Mucosa of descending colon (tissue), 3 donors: ENCODE measurements around the gene METRNL. TPM values are rescaled to one million over a fixed set of nuclear protein-coding genes. Genes with fewer than 3 reads are reported as not detected.

Experiments
- ATAC-seq: fragments of 200-7000 bp; cut with Tn5 transposase; one replicate; pipeline ENCODE4 v1.9.1; 2020; ENCODE audit warnings: mild to moderate bottlenecking, moderate library complexity
- DNase-seq, 3 donors: peaks; one replicate each; pipeline ENCODE4 v3.0.0-alpha.2; 2020
- H3K36me3 ChIP-seq: fragments of 200-600 bp; one replicate; pipeline ENCODE4 v1.8.0; 2021; ENCODE audit warnings: low read depth, mild to moderate bottlenecking
- H3K4me1 ChIP-seq: fragments of 200-600 bp; one replicate; pipeline ENCODE4 v1.8.0; 2021; ENCODE audit warnings: low read depth, mild to moderate bottlenecking
- H3K4me3 ChIP-seq: fragments of 200-600 bp; one replicate; pipeline ENCODE4 v1.8.0; 2021; ENCODE audit warnings: mild to moderate bottlenecking
- H3K9me3 ChIP-seq: fragments of 200-600 bp; one replicate; pipeline ENCODE4 v1.8.0; 2021; ENCODE audit warnings: mild to moderate bottlenecking
- intact Hi-C, 2 donors: fragments of 100-400 bp; cut with DNase I in 1 of 2; cut with micrococcal nuclease in 1 of 2; formaldehyde crosslinking; loops; one replicate each; pipeline versions ENCODE4 v1.11.0 to v1.11.1; 2022; cut with DNase I, micrococcal nuclease
- total RNA-seq, 3 donors: library from RNA; stranded (reverse); fragmentation: NEBNext Ultra II Directional in 2 of 3; extraction: Animal tissue kit (Norgen Biotek cat#: 25700) in 2 of 3; gene quantifications; one replicate each; pipeline versions ENCODE4 v1.2.1 to v1.2.4, GENCODE V29; 2021 to 2023
- TF ChIP-seq, protein P1 (sequence below): fragments of 200-600 bp; IDR thresholded peaks from one replicate; pipeline ENCODE4 v1.8.0; 2022; ENCODE audit warnings: antibody characterized with exemption, mild to moderate bottlenecking
- donor health status: DM: no; HTN: no; CAD: no; lungs with moderate emphysema.
- donor health status: DM: no; HTN: no; CAD: no.
- donor health status: DM: no; HTN: yes; CAD: no.

The METRNL gene
- total RNA-seq, 3 donors from 2014 or later: 78.6 to 134 (median 116) TPM

DNA sequence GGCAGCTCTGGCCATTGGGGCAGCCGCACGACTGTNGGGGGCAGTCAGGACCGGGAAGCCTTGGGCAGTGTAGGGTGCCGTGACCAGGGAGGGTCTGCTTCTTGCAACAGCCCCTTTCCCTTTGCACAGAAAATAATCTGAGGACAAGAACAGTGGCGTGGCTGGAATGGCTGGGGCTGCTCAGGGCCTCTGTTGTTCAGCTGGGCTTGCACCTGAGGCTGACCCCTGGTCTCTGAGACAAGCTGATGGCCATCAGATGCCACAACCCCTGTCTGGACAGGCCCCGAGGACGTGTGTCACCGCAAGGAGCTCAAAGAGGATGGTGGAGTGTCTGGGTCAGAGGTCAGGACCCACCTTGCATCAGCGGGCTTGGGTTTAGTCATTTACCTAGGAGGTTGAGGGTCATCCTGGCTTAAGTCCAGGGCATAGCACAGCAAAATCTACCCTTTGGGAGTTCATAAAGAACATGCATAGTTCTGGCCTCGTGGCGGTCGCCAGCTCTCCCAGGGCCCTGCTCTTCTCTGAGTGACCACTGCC, 46.9 kb downstream of the METRNL start:
- H3K9me3 ChIP-seq: no peaks in the 10 kb centered on the region
- no peak for ATAC-seq
- intact Hi-C loops: no loop called here
- no peaks in the 10 kb centered on the region for H3K36me3 ChIP-seq
- no peak for DNase-seq
- H3K4me3 ChIP-seq: no peak overlapping the region
- H3K4me1 ChIP-seq: peaks cover 10% of the 10 kb centered on the region
- TF ChIP-seq, protein P1, sequence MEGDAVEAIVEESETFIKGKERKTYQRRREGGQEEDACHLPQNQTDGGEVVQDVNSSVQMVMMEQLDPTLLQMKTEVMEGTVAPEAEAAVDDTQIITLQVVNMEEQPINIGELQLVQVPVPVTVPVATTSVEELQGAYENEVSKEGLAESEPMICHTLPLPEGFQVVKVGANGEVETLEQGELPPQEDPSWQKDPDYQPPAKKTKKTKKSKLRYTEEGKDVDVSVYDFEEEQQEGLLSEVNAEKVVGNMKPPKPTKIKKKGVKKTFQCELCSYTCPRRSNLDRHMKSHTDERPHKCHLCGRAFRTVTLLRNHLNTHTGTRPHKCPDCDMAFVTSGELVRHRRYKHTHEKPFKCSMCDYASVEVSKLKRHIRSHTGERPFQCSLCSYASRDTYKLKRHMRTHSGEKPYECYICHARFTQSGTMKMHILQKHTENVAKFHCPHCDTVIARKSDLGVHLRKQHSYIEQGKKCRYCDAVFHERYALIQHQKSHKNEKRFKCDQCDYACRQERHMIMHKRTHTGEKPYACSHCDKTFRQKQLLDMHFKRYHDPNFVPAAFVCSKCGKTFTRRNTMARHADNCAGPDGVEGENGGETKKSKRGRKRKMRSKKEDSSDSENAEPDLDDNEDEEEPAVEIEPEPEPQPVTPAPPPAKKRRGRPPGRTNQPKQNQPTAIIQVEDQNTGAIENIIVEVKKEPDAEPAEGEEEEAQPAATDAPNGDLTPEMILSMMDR: no peak

DNA sequence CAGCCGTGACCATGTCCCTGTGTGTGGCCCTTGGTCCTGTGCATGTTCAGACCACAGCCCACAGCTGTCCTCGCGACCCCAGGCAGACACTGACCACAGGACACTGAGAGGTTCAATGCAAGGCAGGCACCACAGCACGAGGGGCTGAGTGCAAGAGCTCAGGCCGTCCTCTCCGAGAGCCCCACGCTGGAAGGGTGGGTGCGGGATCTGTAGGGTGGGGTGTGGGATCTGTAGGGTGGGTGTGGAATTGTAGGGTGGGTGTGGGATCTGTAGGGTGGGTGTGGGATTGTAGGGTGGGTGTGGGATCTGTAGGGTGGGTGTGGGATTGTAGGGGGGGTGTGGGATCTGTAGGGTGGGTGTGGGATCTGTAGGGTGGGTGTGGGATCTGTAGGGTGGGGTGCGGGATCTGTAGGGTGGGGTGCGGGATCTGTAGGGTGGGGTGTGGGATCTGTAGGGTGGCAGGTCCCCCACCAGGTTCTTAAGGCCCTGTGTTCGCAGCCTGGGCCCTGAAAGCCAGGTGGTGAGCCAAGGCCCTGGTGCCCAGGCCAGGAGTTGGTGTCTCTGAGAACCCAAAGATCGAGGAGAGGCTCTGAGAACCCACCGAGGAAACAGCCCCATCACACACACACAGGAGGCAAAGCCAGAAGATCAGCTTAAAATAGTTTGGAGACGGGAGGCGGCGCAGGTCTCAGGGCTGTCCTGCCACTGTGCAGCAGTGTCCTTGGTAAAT, 48.2 kb downstream of the METRNL start:
- TF ChIP-seq, protein P1: no peak
- intact Hi-C loops: no loop called here

DNA sequence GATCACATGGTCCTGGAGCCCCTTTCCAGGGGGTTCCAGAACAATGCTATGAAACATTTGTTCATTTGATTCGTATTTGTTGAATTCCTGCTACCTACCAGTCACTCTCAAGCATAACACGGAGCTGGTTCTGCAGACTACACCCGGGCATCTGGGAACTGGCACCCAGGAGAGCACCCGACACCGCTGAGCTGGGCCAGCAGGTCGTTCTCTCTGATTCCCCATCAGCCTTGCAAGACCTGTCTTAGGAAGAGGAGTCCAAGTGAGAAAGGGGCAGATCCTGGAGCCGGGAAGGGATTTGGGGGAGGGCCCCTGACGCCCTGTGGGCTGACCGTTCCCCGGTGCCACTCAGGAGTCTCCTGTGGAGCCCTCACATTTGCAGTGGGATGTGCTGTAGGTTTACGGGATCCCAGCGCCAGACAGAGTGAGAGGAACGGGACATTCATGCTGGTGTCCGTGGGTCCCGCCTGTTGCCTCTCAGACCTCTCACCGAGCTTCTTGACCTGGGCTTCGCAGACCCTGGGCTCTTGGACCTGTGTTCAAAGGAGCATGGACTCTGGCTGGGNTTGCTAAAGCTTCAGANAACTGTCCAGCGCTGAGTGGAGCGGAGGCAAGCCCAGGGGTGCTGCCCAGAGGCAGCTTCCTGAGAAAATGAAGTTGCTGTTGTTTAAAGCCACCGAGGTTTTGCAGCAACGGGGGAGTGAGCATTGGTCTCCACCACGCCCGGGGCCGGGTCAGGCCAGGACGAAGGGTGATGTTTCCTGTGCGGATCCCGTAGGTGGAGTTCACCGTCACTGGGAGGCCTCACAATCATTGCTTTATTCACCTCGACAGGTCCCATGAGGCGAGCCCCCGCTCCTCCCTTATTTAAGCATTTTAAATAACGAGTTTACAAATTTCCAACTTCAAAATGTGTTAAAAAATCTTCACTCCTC, 49.2 kb downstream of the METRNL start:
- Histone ChIP-seq H3K9me3 (no peaks in the 10 kb centered on the region), H3K4me1 (peaks cover 10% of the 10 kb centered on the region), H3K36me3 (no peaks in the 10 kb centered on the region), H3K4me3 (no peak overlapping the region)
- TF ChIP-seq, protein P1: no peak
- DNase-seq: no peak
- ATAC-seq: no peak
- intact Hi-C loops: no loop called here

More for the DNA sequence above, 48.2 kb downstream of the METRNL start:
- Histone ChIP-seq H3K4me1 (peaks cover 10% of the 10 kb centered on the region), H3K9me3 (no peaks in the 10 kb centered on the region), H3K36me3 (no peaks in the 10 kb centered on the region), H3K4me3 (no peak overlapping the region)
- DNase-seq (no peak), ATAC-seq (no peak)

DNA sequence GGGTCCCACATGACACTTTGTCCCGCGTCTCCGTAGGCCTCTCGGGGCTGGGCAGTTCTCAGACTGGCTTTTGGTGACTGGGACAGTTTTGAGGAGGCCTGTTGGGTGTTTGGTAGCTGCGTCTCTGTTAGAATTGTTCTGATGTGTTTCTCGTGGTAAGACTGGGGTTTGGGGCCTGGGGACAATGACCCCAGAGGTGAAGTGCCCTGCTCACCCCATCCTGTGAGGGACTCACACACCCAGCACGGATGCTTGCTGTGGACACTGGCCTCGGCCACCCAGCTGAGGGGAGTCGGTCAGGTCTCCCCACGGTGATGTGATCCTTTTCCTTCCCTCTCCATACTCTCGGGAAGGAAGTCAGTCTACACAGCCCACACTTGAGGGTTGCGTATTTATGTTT, 50.3 kb downstream of the METRNL start:
- H3K4me3 ChIP-seq: no peak overlapping the region
- ATAC-seq (no peak), DNase-seq (no peak)
- peaks cover 10% of the 10 kb centered on the region for H3K4me1 ChIP-seq
- no peaks in the 10 kb centered on the region for H3K9me3 ChIP-seq
- TF ChIP-seq, protein P1: no peak
- H3K36me3 ChIP-seq: no peaks in the 10 kb centered on the region
- intact Hi-C loops: no loop called here

DNA sequence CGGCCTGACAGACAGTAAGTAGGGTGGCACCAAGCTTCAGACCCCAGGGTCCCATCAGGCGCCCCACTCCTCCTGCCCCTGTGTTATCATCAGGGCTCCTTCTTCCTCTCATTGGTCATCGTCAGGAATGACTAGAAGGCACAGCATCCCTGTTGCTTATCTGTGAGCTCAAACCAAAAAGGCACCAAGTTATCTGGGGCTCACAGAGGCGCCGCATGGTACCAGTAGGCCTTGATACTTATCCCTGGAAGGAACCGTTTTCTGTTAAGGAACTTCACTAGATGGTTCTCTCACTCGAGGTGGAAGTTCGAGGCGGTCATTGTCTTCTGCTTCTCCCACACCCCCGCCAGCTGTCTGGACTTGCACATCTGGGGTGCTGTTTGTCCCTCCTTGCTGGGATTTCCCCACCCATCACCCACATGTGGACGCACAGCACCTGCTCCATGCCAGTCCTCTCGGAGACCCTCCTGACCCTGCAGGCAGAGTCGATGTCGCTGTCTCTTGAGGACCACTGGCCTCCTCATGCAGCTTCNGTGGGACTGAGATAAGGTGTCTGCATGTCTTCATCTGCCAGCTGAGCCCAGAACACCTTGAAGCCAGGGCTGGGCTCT, 52.1 kb downstream of the METRNL start:
- Histone ChIP-seq H3K4me1 (no peaks in the 10 kb centered on the region), H3K36me3 (no peaks in the 10 kb centered on the region), H3K4me3 (no peak overlapping the region), H3K9me3 (no peaks in the 10 kb centered on the region)
- ATAC-seq: no peak
- intact Hi-C loops: no loop called here
- TF ChIP-seq, protein P1: no peak
- no peak for DNase-seq
